HepG2 (cell line): ENCODE results near the gene SUCLG1. TPM values are rescaled to one million over a fixed set of nuclear protein-coding genes. Genes with fewer than 3 reads are reported as not detected.
A peak's percentile ranks its signal among the peaks of the same experiment; 100 is the strongest.

Source experiments
- HINFP ChIP-seq: sonication (generic); formaldehyde crosslinking; IDR thresholded peaks from 2 replicates; pipeline ENCODE4 v1.4.0; 2020; ENCODE audit warnings: low read depth, mild to moderate bottlenecking, missing genetic modification reagents
- KDM3A ChIP-seq: IDR thresholded peaks from 2 replicates; pipeline ENCODE4 v1.6.1; 2018; ENCODE audit warnings: low read depth, missing compliant biosample characterization
- MTA1 ChIP-seq: sonication (generic); formaldehyde crosslinking; IDR thresholded peaks from 2 replicates; pipeline ENCODE4 v1.4.0; 2020; ENCODE audit warnings: missing genetic modification reagents, mild to moderate bottlenecking, borderline replicate concordance
- PCBP1 ChIP-seq: fragments of 200-400 bp; formaldehyde crosslinking; IDR thresholded peaks from 2 replicates; pipeline ENCODE4 v1.6.1; 2017; ENCODE audit warnings: mild to moderate bottlenecking, low read depth, low read length, borderline replicate concordance
- RFX3 ChIP-seq: IDR thresholded peaks from 2 replicates; pipeline ENCODE4 v1.6.1; 2016; ENCODE audit warnings: missing biosample characterization, missing genetic modification reagents
- TSC22D2 ChIP-seq: sonication (generic); formaldehyde crosslinking; IDR thresholded peaks from 2 replicates; pipeline ENCODE4 v1.5.1; 2020; ENCODE audit warnings: missing genetic modification reagents, mild to moderate bottlenecking, borderline replicate concordance
- ZBTB25 ChIP-seq: IDR thresholded peaks from 2 replicates; pipeline ENCODE4 v1.6.1; 2018; ENCODE audit warnings: missing genetic modification reagents
- ZFP36L1 ChIP-seq: sonication (generic); formaldehyde crosslinking; IDR thresholded peaks from 2 replicates; pipeline ENCODE4 v1.8.0; 2022; ENCODE audit warnings: mild to moderate bottlenecking, missing genetic modification reagents, moderate library complexity
- ZIK1 ChIP-seq: sonication (generic); formaldehyde crosslinking; IDR thresholded peaks from 2 replicates; pipeline ENCODE4 v1.5.0; 2020; ENCODE audit warnings: mild to moderate bottlenecking, low read depth, missing genetic modification reagents, borderline replicate concordance
- ZMAT5 ChIP-seq: sonication (generic); formaldehyde crosslinking; IDR thresholded peaks from 2 replicates; pipeline ENCODE4 v1.5.0; 2020; ENCODE audit warnings: mild to moderate bottlenecking, low read depth, missing genetic modification reagents, borderline replicate concordance
- ZNF136 ChIP-seq: sonication (generic); formaldehyde crosslinking; IDR thresholded peaks from 2 replicates; pipeline ENCODE4 v1.8.1; 2022; ENCODE audit warnings: low read depth, mild to moderate bottlenecking, moderate library complexity, missing genetic modification reagents
- ZNF318 ChIP-seq: sonication (generic); formaldehyde crosslinking; IDR thresholded peaks from 2 replicates; pipeline ENCODE4 v1.4.0; 2020; ENCODE audit warnings: mild to moderate bottlenecking, missing genetic modification reagents
- ZNF326 ChIP-seq: sonication (generic); formaldehyde crosslinking; IDR thresholded peaks from 2 replicates; pipeline ENCODE4 v1.4.0; 2020; ENCODE audit warnings: missing genetic modification reagents, borderline replicate concordance
- ZNF720 ChIP-seq: sonication (generic); formaldehyde crosslinking; IDR thresholded peaks from 2 replicates; pipeline ENCODE4 v1.4.0; 2020; ENCODE audit warnings: missing genetic modification reagents
- ZNF776 ChIP-seq: sonication (generic); formaldehyde crosslinking; IDR thresholded peaks from 2 replicates; pipeline ENCODE4 v1.4.0; 2020; ENCODE audit warnings: mild to moderate bottlenecking, missing genetic modification reagents
- ZNF788 ChIP-seq: sonication (generic); formaldehyde crosslinking; IDR thresholded peaks from 2 replicates; pipeline ENCODE4 v1.5.0; 2020; ENCODE audit warnings: mild to moderate bottlenecking, missing genetic modification reagents, borderline replicate concordance
- ZSCAN30 ChIP-seq: sonication (generic); formaldehyde crosslinking; IDR thresholded peaks from 2 replicates; pipeline ENCODE4 v1.5.0; 2020; ENCODE audit warnings: mild to moderate bottlenecking, missing genetic modification reagents
- polyA plus RNA-seq, 8 experiments: library from polyadenylated mRNA; depleted of rRNA in 3 of 8; stranded (reverse) in 7 of 8; unstranded in 1 of 8; fragments of >200 nt; fragmentation: Illumina TruSeq in 4 of 8; extraction: Trizol in 4 of 8; gene quantifications; 2 replicates each; pipeline versions ENCODE4 v1.2.1 to v1.2.3, GENCODE V29; 2011 to 2016; ENCODE audit warnings: low read depth in 4 of 8, missing spikeins in 1 of 8, mixed read lengths in 1 of 8; ENCODE audit not compliant: insufficient read depth in 1 of 8
- total RNA-seq, 5 experiments: library from RNA; depleted of rRNA; stranded (reverse); fragments of >200 nt; fragmentation: Illumina TruSeq; extraction: Trizol; gene quantifications; 2 replicates each; pipeline ENCODE4 v1.2.3, GENCODE V29; 2016; ENCODE audit warnings: low read depth in 1 of 5

Gene SUCLG1
- total and polyA plus RNA-seq, 2 of the 13 experiments (the other 11 are each of a cell fraction or from before 2014, with no cell fraction given) = 58.7 to 121 TPM

GRCh38 chr2:84459018-84459943 lies at the start of gene SUCLG1 (continued):
- TF ChIP-seq ZNF318 (CRISPR knock-in tag) (peak; percentile 50; the same call in 1 of the 2 replicates), ZNF326 (CRISPR knock-in tag) (no peak), TSC22D2 (CRISPR knock-in tag) (no peak), ZNF136 (no peak), KDM3A (peak; percentile 16; the same call in 1 of the 2 replicates), ZNF788 (CRISPR knock-in tag) (no peak; the same call in 1 of the 2 replicates), PCBP1 (no peak), ZIK1 (CRISPR knock-in tag) (no peak; the same call in 1 of the 2 replicates), ZBTB25 (no peak), ZSCAN30 (CRISPR knock-in tag) (no peak), ZNF720 (CRISPR knock-in tag) (no peak), RFX3 (CRISPR knock-in tag) (no peak), ZFP36L1 (CRISPR knock-in tag) (no peak), ZMAT5 (CRISPR knock-in tag) (no peak), HINFP (0 out of 2 replicates have a peak, but pooled peaks have one; percentile 43), ZNF776 (CRISPR knock-in tag) (no peak; the same call in 1 of the 2 replicates), MTA1 (CRISPR knock-in tag) (no peak; the same call in 1 of the 2 replicates)
